MM.1S (cell line): ENCODE data around the gene CTAGE8.
"Not testable (repeated sequence)": the region's sequence is repeated elsewhere in the genome, so short reads cannot be mapped to it uniquely, and the experiment has no call there.

Experiments used
- DNase-seq: peaks from one replicate; pipeline ENCODE4 v3.0.0-alpha.2; 2015
- H2AFZ ChIP-seq: fragments of 300-600 bp; sonication (generic); 2 replicates; pipeline ENCODE4 v1.6.0; 2016; ENCODE audit warnings: antibody characterized with exemption, low read length
- H3F3A ChIP-seq: fragments of 300-600 bp; sonication (generic); 2 replicates; pipeline ENCODE4 v1.6.1; 2016; ENCODE audit warnings: mild to moderate bottlenecking, antibody characterized with exemption, low read length, moderate library complexity, mixed read lengths; ENCODE audit not compliant: insufficient read depth
- H3K27ac ChIP-seq: fragments of 300-600 bp; sonication (generic); 2 replicates; pipeline ENCODE4 v1.5.1; 2016; ENCODE audit warnings: mild to moderate bottlenecking, low read length
- H3K27me3 ChIP-seq: fragments of 300-600 bp; sonication (generic); replicated peaks from 2 replicates; pipeline ENCODE4 v1.6.0; 2016; ENCODE audit warnings: low read length; ENCODE audit not compliant: insufficient read depth
- H3K36me3 ChIP-seq: fragments of 300-600 bp; sonication (generic); replicated peaks from 2 replicates; pipeline ENCODE4 v1.6.1; 2016; ENCODE audit warnings: mild to moderate bottlenecking, low read length, mixed read lengths; ENCODE audit not compliant: insufficient read depth
- H3K4me1 ChIP-seq: fragments of 300-600 bp; sonication (generic); 2 replicates; pipeline ENCODE4 v1.6.1; 2016; ENCODE audit warnings: low read length, mixed read lengths
- H3K4me2 ChIP-seq: fragments of 300-600 bp; sonication (generic); 2 replicates; pipeline ENCODE4 v1.6.0; 2016; ENCODE audit warnings: low read depth, low read length
- H3K4me3 ChIP-seq: fragments of 300-600 bp; sonication (generic); 2 replicates; pipeline ENCODE4 v1.5.1; 2016; ENCODE audit warnings: low read length, mixed read lengths
- H3K79me2 ChIP-seq: fragments of 300-600 bp; sonication (generic); 2 replicates; pipeline ENCODE4 v1.6.1; 2016; ENCODE audit warnings: mixed run types, low read length, mixed read lengths
- H3K9ac ChIP-seq: fragments of 300-600 bp; sonication (generic); 2 replicates; pipeline ENCODE4 v1.6.1; 2016; ENCODE audit warnings: low read length, mixed read lengths
- H3K9me2 ChIP-seq: fragments of 300-600 bp; sonication (generic); replicated peaks from 2 replicates; pipeline ENCODE4 v1.6.1; 2016; ENCODE audit warnings: mild to moderate bottlenecking, low read length, mixed read lengths; ENCODE audit not compliant: insufficient read depth
- H3K9me3 ChIP-seq: fragments of 300-600 bp; sonication (generic); replicated peaks from 2 replicates; pipeline ENCODE4 v1.6.1; 2016; ENCODE audit warnings: mild to moderate bottlenecking, low read length, mixed read lengths; ENCODE audit not compliant: insufficient read depth
- H4K20me1 ChIP-seq: fragments of 300-600 bp; sonication (generic); 2 replicates; pipeline ENCODE4 v1.6.1; 2016; ENCODE audit warnings: mild to moderate bottlenecking, low read length, moderate library complexity, mixed read lengths; ENCODE audit not compliant: insufficient read depth

Gene CTAGE8

GRCh38 chr7:144219149-144219548 is 49.9 kb downstream of the CTAGE8 start:
- not testable (repeated sequence) for H3F3A ChIP-seq, H3K9ac ChIP-seq, H4K20me1 ChIP-seq, H3K27ac ChIP-seq, H3K4me3 ChIP-seq, H2AFZ ChIP-seq, DNase-seq, H3K27me3 ChIP-seq, H3K4me2 ChIP-seq, H3K36me3 ChIP-seq, H3K9me2 ChIP-seq, H3K9me3 ChIP-seq, H3K4me1 ChIP-seq, H3K79me2 ChIP-seq

- H3K9me2 ChIP-seq, H3K4me3 ChIP-seq, H4K20me1 ChIP-seq, H3K9ac ChIP-seq, H3F3A ChIP-seq, H3K4me2 ChIP-seq, H3K9me3 ChIP-seq, DNase-seq, H3K4me1 ChIP-seq, H3K36me3 ChIP-seq, H2AFZ ChIP-seq, H3K79me2 ChIP-seq, H3K27me3 ChIP-seq, H3K27ac ChIP-seq: not testable (repeated sequence)
These were observed 50.5 kb downstream of the CTAGE8 start for GRCh38 chr7:144218581-144218980.

GRCh38 chr7:144217200-144217599 is 51.9 kb downstream of the CTAGE8 start:
- H3K27me3 ChIP-seq, H3K9ac ChIP-seq, H3K4me2 ChIP-seq, H3K9me2 ChIP-seq, H3K27ac ChIP-seq, H2AFZ ChIP-seq, H3K4me1 ChIP-seq, H3K9me3 ChIP-seq, H3F3A ChIP-seq, H3K36me3 ChIP-seq, H3K4me3 ChIP-seq, H4K20me1 ChIP-seq, DNase-seq, H3K79me2 ChIP-seq: not testable (repeated sequence)
